Transverse colon (tissue), 4 donors: ENCODE data around the gene AMOTL1. TPM values are rescaled to one million over a fixed set of nuclear protein-coding genes. Genes with fewer than 3 reads are reported as not detected.
"Not testable (repeated sequence)": the region's sequence is repeated elsewhere in the genome, so short reads cannot be mapped to it uniquely, and the experiment has no call there.

Experiments used
- DNase-seq: peaks from one replicate; pipeline ENCODE4 v3.0.0-alpha.2; 2019
- H3K27ac ChIP-seq, 4 donors: fragments of 200-600 bp; sonication (generic); 2 replicates each; pipeline ENCODE4 v1.5.1; 2016 to 2018; ENCODE audit warnings: inconsistent platforms in 4 of 4
- H3K27me3 ChIP-seq: fragments of 200-600 bp; sonication (generic); 2 replicates; pipeline ENCODE4 v1.5.1; 2017; ENCODE audit warnings: inconsistent platforms
- H3K36me3 ChIP-seq, 4 donors: fragments of 200-600 bp; sonication (generic); 2 replicates each; pipeline ENCODE4 v1.5.1; 2017 to 2019; ENCODE audit warnings: inconsistent platforms in 4 of 4
- H3K4me1 ChIP-seq, 4 donors: fragments of 200-600 bp; sonication (generic); 2 replicates each; pipeline ENCODE4 v1.5.1; 2017 to 2020; ENCODE audit warnings: inconsistent platforms in 4 of 4
- H3K4me3 ChIP-seq, 4 donors: fragments of 200-600 bp; sonication (generic); 1 replicate in 1 of 4; 2 replicates in 3 of 4; pipeline versions ENCODE4 v1.5.1 to v1.6.1; 2017 to 2019; ENCODE audit warnings: inconsistent platforms in 4 of 4
- H3K9me3 ChIP-seq, 2 donors: fragments of 200-600 bp; sonication (generic); 2 replicates each; pipeline ENCODE4 v1.5.1; 2017 to 2019; ENCODE audit warnings: inconsistent platforms in 2 of 2
- EP300 ChIP-seq: sonication (generic); formaldehyde crosslinking; IDR thresholded peaks from one replicate; pipeline ENCODE4 v1.6.1; 2017; ENCODE audit warnings: antibody characterized with exemption, low read depth
- POLR2A ChIP-seq: fragments of 450-650 bp; IDR thresholded peaks from one replicate; pipeline ENCODE4 v1.6.1; 2016; ENCODE audit warnings: antibody characterized with exemption, mild to moderate bottlenecking, moderate library complexity
- POLR2AphosphoS5 ChIP-seq, 3 donors: sonication (generic); formaldehyde crosslinking; IDR thresholded peaks; one replicate each; pipeline ENCODE4 v1.6.1; 2016; ENCODE audit warnings: antibody characterized with exemption in 3 of 3
- WGBS, 2 donors: methylation state at CpG; one replicate each; pipeline ENCODE4 v1.1.5; 2018; ENCODE audit warnings: low coverage in 1 of 2; 5-methylcytosine and 5-hydroxymethylcytosine counted together
- in situ Hi-C, 4 donors: fragments of 200-750 bp; cut with MboI; loops; one replicate each; pipeline versions ENCODE4 v1.15.0 to v1.15.1; 2017; ENCODE audit warnings: low sequenced_read_pairs in 3 of 4, low pct_ligation_motif_present in 1 of 4, low pct_unique_long_range_greater_than_20kb in 1 of 4
- intact Hi-C: fragments of 100-400 bp; cut with DNase I; formaldehyde crosslinking; loops from one replicate; pipeline ENCODE4 v1.15.1; 2023; ENCODE audit warnings: low total_unique reads
- total RNA-seq, 4 donors: library from RNA; depleted of rRNA; stranded (reverse); fragments of >200 nt; gene quantifications; one replicate each; pipeline ENCODE4 v1.1.0, GENCODE V29; 2016
- TF ChIP-seq, protein P1 (sequence below), 5 experiments: fragments of 200-600 bp in 3 of 5; fragments of 450-650 bp in 2 of 5; sonication (generic) in 3 of 5; IDR thresholded peaks; 1 replicate in 2 of 5; 2 replicates in 3 of 5; pipeline ENCODE4 v1.5.1; 2016 to 2017; ENCODE audit warnings: antibody characterized with exemption in 5 of 5, inconsistent platforms in 3 of 5, mild to moderate bottlenecking in 2 of 5, moderate library complexity in 1 of 5

The AMOTL1 gene
- total RNA-seq, 4 donors from 2014 or later: 14.3 to 23.9 (median 16.8) TPM

GRCh38 chr11:94849839-94850238, 81.7 kb downstream of the AMOTL1 start:
- Histone ChIP-seq H3K27me3 (no peaks in the 10 kb centered on the region), H3K36me3 (peaks cover 0 to 11% (median 0%) of the 10 kb centered on the region in 4 donors), H3K27ac (no peak overlapping the region), H3K4me3 (no peak overlapping the region), H3K9me3 (no peaks in the 10 kb centered on the region), H3K4me1 (peaks cover 0 to 10% (median 2%) of the 10 kb centered on the region in 4 donors)
- intact Hi-C loops: no loop called here
- no peak for DNase-seq
- in situ Hi-C loops: no loop called here
- 77 to 84% methylated on average over 6 to 9 of the region's 9 CpGs for WGBS, 2 donors
- no peak for TF ChIP-seq POLR2A
- TF ChIP-seq, protein P1, sequence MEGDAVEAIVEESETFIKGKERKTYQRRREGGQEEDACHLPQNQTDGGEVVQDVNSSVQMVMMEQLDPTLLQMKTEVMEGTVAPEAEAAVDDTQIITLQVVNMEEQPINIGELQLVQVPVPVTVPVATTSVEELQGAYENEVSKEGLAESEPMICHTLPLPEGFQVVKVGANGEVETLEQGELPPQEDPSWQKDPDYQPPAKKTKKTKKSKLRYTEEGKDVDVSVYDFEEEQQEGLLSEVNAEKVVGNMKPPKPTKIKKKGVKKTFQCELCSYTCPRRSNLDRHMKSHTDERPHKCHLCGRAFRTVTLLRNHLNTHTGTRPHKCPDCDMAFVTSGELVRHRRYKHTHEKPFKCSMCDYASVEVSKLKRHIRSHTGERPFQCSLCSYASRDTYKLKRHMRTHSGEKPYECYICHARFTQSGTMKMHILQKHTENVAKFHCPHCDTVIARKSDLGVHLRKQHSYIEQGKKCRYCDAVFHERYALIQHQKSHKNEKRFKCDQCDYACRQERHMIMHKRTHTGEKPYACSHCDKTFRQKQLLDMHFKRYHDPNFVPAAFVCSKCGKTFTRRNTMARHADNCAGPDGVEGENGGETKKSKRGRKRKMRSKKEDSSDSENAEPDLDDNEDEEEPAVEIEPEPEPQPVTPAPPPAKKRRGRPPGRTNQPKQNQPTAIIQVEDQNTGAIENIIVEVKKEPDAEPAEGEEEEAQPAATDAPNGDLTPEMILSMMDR (IDR thresholded peaks at IDR 0.05): no peak
- no peak for TF ChIP-seq POLR2AphosphoS5 (IDR thresholded peaks at IDR 0.05)
- no peak for TF ChIP-seq EP300

DNA sequence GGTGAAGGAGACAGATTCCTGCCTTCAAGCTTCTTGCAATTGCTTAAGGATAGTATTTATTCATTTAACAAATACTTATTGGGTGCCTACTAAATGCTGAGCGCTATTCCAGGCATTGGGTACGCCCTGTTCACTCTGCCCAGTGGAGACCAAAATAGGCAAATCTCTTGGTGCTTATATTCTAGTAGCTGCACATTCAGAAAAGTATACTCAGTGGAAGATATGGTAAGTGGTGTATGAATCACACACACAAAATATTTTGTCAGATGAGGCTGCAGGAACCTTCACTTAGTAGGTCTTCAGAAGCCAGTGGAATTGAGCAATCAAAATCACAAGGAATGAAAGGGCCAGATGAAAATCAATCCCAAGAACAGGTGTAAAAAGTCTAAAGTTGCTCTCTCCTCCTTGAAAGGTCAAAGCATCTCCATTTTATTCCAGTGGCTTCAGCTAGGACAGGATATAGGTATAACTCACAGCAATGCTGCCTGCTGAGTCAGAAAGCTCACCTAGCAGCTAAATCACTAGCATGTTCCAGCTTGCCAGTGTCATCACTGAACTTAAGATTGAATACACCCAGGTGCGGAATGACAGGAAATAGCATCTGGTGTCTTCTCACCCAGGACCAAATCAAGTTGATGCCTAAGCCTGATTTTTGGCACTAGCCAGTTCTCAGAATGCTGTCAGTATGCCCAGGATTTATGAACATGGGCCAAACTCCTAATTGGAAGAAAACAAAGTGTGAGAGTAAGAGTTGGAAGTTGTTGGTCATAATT, 83.9 kb downstream of the AMOTL1 start:
- TF ChIP-seq EP300 (no peak), POLR2A (no peak), POLR2AphosphoS5 (IDR thresholded peaks at IDR 0.05) (no peak)
- TF ChIP-seq, protein P1 (IDR thresholded peaks at IDR 0.05): no peak
- no peak for DNase-seq
- Histone ChIP-seq H3K9me3 (no peaks in the 10 kb centered on the region), H3K27ac (no peak overlapping the region), H3K4me3 (no peak overlapping the region), H3K36me3 (peaks cover 0 to 11% (median 0%) of the 10 kb centered on the region in 4 donors), H3K27me3 (no peaks in the 10 kb centered on the region), H3K4me1 (no peaks in the 10 kb centered on the region)
- intact Hi-C loops: no loop called here
- WGBS, 2 donors: 89 to 92% methylated on average over 2 to 3 of the region's 3 CpGs
- in situ Hi-C loops: no loop called here

DNA sequence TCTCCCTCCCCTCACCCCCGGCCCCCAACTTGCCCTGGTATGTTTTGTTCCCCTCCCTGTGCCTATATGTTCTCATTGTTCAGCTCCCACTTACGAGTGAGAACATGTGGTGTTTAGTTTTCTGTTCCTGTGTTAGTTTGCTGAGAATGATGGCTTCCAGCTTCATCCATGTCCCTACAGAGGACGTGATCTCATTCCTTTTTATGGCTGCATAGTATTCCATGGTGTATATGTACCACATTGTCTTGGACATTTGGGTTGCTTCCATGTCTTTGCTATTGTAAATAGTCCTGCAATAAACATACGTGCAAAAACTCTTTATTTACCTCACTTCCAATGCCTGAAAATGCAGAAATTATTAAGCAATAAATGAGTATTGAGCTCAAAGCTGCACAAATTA, 85.1 kb downstream of the AMOTL1 start:
- H3K4me1 ChIP-seq, DNase-seq, intact Hi-C loops, H3K27ac ChIP-seq, H3K4me3 ChIP-seq, H3K27me3 ChIP-seq, in situ Hi-C loops, H3K9me3 ChIP-seq: not testable (repeated sequence)
- WGBS, 2 donors: 66 to 74% methylated on average over 3 to 4 of the region's 4 CpGs
- H3K36me3 ChIP-seq: peaks cover 0 to 11% (median 0%) of the 10 kb centered on the region in 4 donors

GRCh38 chr11:94853836-94854235, 85.7 kb downstream of the AMOTL1 start:
- H3K27ac ChIP-seq: no peak overlapping the region
- DNase-seq: no peak
- in situ Hi-C loops: no loop called here
- intact Hi-C loops: no loop called here
- no peaks in the 10 kb centered on the region for H3K4me1 ChIP-seq
- H3K36me3 ChIP-seq: peaks cover 0 to 11% (median 0%) of the 10 kb centered on the region in 4 donors
- TF ChIP-seq EP300 (no peak), POLR2AphosphoS5 (IDR thresholded peaks at IDR 0.05) (no peak), POLR2A (no peak)
- TF ChIP-seq, protein P1 (IDR thresholded peaks at IDR 0.05): no peak
- H3K27me3 ChIP-seq: no peaks in the 10 kb centered on the region
- no peaks in the 10 kb centered on the region for H3K9me3 ChIP-seq
- H3K4me3 ChIP-seq: no peak overlapping the region
- 90% methylated on average over 5 of the region's 5 CpGs; no CpG with 5 or more reads in 1 of the 2 donors for WGBS, 2 donors
